AG04450 (cell line): Measurements from ENCODE around the gene METRN. TPM values are rescaled to one million over a fixed set of nuclear protein-coding genes. Genes with fewer than 3 reads are reported as not detected.

ENCODE experiments used
- CTCF ChIA-PET: fragments of 300-600, 350-600 bp; formaldehyde crosslinking; extraction: SDS; loops from one replicate; lab custom pipeline; 2022; ENCODE audit warnings: antibody characterized with exemption, inconsistent platforms; lab: Charles Lee
- POLR2A ChIA-PET: fragments of 350-600 bp; formaldehyde crosslinking; extraction: SDS; loops from one replicate; lab custom pipeline; 2021; ENCODE audit warnings: antibody characterized with exemption, inconsistent platforms; lab: Yijun Ruan, JAX
- DNase-seq: peaks from one replicate; pipeline ENCODE4 v3.0.0-alpha.2; 2011; ENCODE audit warnings: low read depth, low spot score
- H3K27ac ChIP-seq: one replicate; pipeline ENCODE4 v1.5.1; 2012; ENCODE audit warnings: low read depth, low read length, control low read depth
- H3K27me3 ChIP-seq: one replicate; pipeline ENCODE4 v1.6.0; 2012; ENCODE audit warnings: low read length; ENCODE audit not compliant: control insufficient read depth, insufficient read depth
- H3K4me3 ChIP-seq: 2 replicates; pipeline ENCODE4 v1.5.1; 2011; ENCODE audit warnings: mild to moderate bottlenecking, low read depth, low read length, control low read depth
- H3K9me3 ChIP-seq: 2 replicates; pipeline ENCODE4 v1.5.1; 2012; ENCODE audit warnings: low read length; ENCODE audit not compliant: control insufficient read depth, insufficient read depth
- CTCF ChIP-seq: IDR thresholded peaks from 2 replicates; pipeline ENCODE4 v1.5.1; 2011; ENCODE audit warnings: low read depth, low read length, control low read depth, inconsistent platforms
- polyA plus RNA-seq: library from polyadenylated mRNA; depleted of rRNA; stranded (reverse); fragments of >200 nt; gene quantifications from 2 replicates; pipeline ENCODE4 v1.2.3, GENCODE V29; 2011

METRN gene
- polyA plus RNA-seq, 1 experiment = 20.0 TPM

GRCh38 chr16:717450-718245 lies 2.7 kb downstream of the METRN start:
- ChIA-PET CTCF (interaction anchor here (0.5 to 0.8 kb wide), 2 partner anchors 8 to 338 kb away, joined by 3 to 4 read pairs; no protein-coding TSS in a partner anchor), POLR2A (no interaction called here)
- no peak for TF ChIP-seq CTCF
- Histone ChIP-seq H3K27me3 (no peaks in the 10 kb centered on the region), H3K4me3 (no peak overlapping the region), H3K27ac (no peak overlapping the region), H3K9me3 (no peaks in the 10 kb centered on the region; the same call in 1 of the 2 replicates)
- no peak for DNase-seq

DNA sequence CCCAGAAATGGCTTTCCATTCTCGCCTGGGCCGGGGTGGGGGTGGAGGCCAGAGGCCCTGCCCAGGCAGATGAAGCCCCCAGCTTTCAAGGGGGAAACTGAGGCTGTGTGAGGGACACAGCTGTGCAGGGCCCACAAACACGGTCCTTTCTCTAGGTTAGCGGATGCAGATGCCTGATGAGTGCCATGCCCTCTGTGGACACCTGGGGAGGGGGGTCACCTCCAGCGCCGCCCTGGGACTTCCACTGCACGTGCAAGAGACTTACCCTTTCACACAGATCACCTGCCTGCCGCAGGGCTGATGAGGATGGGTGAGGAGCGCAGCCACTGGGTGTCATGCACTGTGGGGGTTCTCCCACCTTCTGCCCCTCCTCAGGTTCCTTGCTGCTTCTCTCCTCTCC lies 3.5 kb downstream of the METRN start:
- CTCF ChIA-PET = interaction anchor here (0.5 kb wide), 1 partner anchor 9 kb away, joined by 3 read pairs; no protein-coding TSS in a partner anchor
- no peak overlapping the region for H3K27ac ChIP-seq

DNA sequence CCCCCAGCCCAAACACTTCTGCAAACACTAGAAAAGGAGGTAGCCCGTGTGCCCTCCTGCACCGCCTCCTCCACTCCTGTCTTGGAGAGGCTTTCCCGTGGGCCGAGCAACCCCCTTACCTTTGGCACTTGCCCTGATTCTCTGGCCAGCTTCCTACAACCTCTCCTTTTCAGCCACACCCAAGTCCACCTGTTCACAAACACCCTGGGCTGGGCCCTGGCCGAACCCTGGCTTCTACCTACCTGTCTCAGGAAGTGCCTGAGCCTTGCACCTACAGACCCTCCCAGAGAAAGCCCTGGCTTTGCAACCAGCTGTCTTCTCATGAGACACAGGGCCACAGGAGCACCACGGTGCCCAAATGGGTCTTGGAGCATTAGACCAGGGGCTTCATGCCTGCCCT lies 4.0 kb downstream of the METRN start:
- POLR2A ChIA-PET = no interaction called here
- Histone ChIP-seq H3K27ac (no peak overlapping the region), H3K4me3 (no peak overlapping the region), H3K27me3 (no peaks in the 10 kb centered on the region), H3K9me3 (no peaks in the 10 kb centered on the region; the same call in 1 of the 2 replicates)
- TF ChIP-seq CTCF = no peak
- DNase-seq = no peak
- CTCF ChIA-PET = interaction anchor here (1.4 kb wide), 1 partner anchor 8 kb away, joined by 3 read pairs; no protein-coding TSS in a partner anchor

More for the DNA sequence above, 3.5 kb downstream of the METRN start:
- no peaks in the 10 kb centered on the region; the same call in 1 of the 2 replicates for H3K9me3 ChIP-seq
- POLR2A ChIA-PET = no interaction called here
- H3K4me3 ChIP-seq = no peak overlapping the region
- DNase-seq = no peak
- H3K27me3 ChIP-seq = no peaks in the 10 kb centered on the region
- no peak for TF ChIP-seq CTCF

DNA sequence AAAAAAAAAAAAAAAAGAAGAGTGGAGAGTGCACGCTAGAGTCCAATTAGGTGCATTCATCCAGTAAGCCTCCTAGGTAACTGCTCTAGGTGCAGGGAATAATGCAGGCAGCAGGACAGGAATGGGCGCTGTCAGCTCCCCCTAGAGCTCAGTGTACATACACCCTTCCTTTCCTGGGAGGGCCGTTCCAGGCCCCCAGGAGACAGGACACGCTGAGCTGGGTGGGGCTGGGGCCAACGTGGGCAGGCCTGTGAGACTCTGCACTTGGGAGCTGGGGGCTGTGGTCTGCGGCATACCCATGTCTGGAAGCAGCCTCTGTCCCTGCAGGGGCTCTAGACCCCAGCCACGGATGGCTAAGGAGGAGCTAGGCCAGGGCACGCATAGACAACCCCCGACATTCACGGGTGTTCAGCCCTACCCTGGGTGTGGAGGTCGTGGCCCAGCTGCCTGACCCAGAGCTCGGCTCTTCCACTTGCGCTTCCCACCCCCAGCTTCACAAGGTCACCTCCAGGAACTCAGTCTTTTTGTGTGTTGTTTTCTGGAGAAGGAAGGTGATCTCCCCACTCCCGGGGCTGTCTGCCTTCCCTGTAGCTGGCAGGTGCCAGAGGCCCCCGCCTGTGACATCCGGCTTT lies 5.0 kb downstream of the METRN start:
- H3K4me3 ChIP-seq = peak overlapping the region; percentile 74
- CTCF ChIA-PET = interaction anchor here (0.9 to 1.4 kb wide), 2 partner anchors 9 to 10 kb away, joined by 3 to 5 read pairs; no protein-coding TSS in a partner anchor
- peak; percentile 39 for TF ChIP-seq CTCF
- H3K9me3 ChIP-seq = no peaks in the 10 kb centered on the region; the same call in 1 of the 2 replicates
- H3K27me3 ChIP-seq = no peaks in the 10 kb centered on the region
- no peak for DNase-seq
- peak overlapping the region; percentile 89 for H3K27ac ChIP-seq
- POLR2A ChIA-PET = interaction anchor here (0.7 to 1.6 kb wide), 5 partner anchors 10 to 68 kb away, joined by 3 to 6 read pairs (median 5); partner anchors contain the start of gene RPUSD1
